HG02943 (cell line): ENCODE results near the gene VEGFB.

Experiments
- ATAC-seq: cut with Tn5 transposase; IDR thresholded peaks from one replicate; pipeline ENCODE4 v1.9.1; 2021; ENCODE audit warnings: mild to moderate bottlenecking, low read depth, moderate library complexity; ENCODE audit not compliant: unreplicated experiment

VEGFB gene

DNA sequence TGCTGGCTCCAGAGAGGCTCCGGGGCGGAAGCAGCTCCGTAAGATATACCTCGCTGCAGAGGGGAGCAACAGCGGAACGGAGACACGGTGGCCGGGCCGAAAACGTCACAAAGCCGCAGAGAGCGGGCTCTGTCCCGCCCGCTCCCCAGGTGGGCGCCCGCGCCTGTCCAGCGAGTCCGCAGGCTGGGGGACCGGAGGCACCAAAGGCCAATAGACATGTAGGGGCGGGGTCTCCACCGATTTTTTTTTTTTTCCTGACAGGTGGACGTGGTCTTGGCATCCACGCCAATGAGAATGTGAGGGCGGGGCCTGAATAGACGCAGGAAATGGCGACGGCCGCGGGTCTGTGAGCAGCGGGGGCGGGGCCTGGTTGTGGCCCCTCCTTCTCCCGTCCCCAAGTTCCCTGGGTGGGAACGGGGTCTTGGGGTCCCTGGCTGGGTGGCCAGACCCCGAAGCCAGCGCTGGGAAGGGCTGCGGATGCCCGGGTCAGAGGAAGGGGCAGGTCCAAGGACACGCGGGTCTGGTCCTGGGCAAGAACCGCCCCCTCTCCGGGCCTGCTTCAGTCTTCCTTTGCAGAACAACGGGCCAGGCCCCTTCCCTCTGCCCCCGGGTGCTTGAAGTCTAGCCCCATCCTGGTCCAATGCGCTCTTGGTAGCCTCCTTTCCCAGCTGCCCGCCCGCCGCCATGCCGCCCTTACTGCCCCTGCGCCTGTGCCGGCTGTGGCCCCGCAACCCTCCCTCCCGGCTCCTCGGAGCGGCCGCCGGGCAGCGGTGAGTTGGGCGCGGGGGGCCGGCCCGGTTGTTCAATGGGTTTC lies 4.0 kb upstream of the VEGFB start, which contains the start of gene DNAJC4:
Gene DNAJC4, plus strand, starts transcription at position 378 of the 814 bp plus-strand sequence. Its CDS starts 307 bp downstream, at position 685.
- ATAC-seq: no peak

DNA sequence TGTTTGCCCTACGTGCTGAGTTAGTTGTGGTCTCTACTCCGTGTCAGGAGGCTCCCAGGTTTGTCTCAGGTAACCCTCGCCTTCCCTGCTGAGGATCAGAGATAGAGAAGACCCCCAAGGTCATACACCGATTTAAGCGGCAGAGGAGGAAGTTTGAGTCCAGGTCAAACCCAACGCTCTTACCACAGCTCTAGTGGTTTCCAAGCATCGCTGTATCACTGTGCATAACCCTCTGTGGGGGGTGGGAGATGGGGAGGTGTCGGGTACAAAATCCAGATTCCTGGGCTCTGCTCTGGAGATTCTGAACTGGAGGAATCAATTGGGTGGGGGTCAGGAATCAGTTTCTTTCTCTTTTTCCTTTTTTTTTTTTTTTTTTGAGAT lies 3.4 kb upstream of the VEGFB start:
- ATAC-seq: no peak

- ATAC-seq: no peak
These were observed 2.8 kb upstream of the VEGFB start for GRCh38 chr11:64231546-64231945.

DNA sequence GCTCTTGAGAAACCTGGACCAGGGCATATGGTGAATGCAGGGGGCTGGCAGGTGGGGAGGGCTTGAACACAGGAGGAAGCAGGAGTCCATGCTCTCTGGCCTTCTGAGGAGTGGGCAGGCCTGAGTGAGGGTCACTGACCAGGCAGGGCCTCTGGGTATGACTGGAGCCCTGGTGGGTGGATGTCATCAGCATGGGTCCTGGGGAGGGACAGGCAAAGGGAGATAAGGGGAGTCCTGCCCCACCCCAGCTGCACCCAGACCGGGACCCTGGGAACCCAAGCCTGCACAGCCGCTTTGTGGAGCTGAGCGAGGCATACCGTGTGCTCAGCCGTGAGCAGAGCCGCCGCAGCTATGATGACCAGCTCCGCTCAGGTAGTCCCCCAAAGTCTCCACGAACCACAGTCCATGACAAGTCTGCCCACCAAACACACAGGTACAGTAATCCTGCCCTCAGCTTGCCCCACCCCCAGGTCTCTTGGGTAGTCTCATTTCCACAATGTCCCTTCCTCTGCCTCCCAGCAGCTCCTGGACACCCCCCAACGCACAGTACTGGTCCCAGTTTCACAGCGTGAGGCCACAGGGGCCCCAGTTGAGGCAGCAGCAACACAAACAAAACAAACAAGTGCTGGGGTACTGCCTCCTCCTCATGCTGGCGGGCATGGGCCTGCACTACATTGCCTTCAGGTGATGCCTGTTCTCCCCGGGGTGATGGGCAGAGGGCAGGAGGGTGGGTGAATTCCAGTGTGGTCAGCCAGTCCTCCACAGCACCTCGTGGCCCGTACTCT lies 2.0 kb upstream of the VEGFB start:
- ATAC-seq: no peak

DNA sequence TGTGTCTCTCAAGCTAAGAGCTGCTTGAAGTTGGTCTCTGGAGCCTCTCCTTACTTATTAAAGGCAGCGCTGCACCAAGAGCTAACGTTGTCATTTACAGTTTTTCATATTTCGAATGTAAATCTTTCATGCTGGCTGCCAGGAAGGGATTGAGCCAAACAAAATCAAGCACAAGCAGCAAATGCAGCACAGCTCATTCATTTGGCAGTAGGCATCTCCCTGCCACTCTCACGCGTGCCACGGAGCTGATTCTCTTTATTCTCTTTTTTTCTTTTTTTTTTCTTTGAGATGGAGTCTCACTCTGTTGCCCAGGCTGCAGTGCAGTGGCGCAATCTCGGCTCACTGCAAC lies 1.4 kb upstream of the VEGFB start:
- ATAC-seq: no peak

- no peak for ATAC-seq
These were observed 429 bp downstream of the VEGFB start for GRCh38 chr11:64234647-64235379.

DNA sequence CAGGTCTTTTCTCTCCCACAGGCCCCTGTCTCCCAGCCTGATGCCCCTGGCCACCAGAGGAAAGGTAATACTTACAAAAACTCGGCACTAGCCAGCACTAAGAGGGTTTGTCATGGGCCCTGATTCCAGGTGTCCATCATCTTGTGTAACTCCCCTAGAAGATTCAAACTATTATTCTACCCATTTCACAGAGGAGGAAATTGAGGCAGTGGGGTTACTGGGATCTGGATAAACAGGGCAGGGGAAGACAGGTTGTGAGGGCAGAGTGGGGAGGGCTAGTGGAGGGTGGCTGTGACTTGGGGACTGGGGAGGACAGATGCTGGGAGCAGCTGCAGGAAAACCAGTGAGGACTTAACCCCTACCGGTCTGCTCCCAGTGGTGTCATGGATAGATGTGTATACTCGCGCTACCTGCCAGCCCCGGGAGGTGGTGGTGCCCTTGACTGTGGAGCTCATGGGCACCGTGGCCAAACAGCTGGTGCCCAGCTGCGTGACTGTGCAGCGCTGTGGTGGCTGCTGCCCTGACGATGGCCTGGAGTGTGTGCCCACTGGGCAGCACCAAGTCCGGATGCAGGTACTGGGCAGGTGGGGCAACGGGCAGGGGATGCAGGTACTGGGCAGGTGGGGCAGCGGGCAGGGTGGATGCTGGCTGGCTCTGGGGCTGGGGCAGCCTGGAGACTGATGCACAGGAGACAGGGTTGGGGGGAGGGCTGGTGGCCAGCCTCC lies 1.2 kb downstream of the VEGFB start:
- ATAC-seq: no peak

DNA sequence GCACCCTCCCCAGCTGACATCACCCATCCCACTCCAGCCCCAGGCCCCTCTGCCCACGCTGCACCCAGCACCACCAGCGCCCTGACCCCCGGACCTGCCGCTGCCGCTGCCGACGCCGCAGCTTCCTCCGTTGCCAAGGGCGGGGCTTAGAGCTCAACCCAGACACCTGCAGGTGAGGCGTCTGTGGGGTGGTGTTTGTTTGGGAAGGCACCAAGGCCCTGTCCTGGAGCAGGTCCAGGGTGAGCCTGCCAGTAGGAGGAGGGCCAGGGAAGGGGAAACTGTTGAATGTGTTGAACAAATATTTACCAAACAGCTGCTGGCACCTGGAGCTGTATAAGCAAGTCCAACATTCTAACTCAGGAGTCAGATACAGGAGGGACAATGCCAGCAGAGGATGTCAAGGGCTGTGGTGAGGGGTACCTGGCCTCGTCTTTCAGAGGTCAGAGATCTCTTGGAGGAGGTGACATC lies 3.1 kb downstream of the VEGFB start:
- no peak for ATAC-seq

GRCh38 chr11:64238076-64238475 lies 3.7 kb downstream of the VEGFB start:
- no peak for ATAC-seq

- ATAC-seq: no peak
These were observed 4.6 kb downstream of the VEGFB start for GRCh38 chr11:64238999-64239398.

DNA sequence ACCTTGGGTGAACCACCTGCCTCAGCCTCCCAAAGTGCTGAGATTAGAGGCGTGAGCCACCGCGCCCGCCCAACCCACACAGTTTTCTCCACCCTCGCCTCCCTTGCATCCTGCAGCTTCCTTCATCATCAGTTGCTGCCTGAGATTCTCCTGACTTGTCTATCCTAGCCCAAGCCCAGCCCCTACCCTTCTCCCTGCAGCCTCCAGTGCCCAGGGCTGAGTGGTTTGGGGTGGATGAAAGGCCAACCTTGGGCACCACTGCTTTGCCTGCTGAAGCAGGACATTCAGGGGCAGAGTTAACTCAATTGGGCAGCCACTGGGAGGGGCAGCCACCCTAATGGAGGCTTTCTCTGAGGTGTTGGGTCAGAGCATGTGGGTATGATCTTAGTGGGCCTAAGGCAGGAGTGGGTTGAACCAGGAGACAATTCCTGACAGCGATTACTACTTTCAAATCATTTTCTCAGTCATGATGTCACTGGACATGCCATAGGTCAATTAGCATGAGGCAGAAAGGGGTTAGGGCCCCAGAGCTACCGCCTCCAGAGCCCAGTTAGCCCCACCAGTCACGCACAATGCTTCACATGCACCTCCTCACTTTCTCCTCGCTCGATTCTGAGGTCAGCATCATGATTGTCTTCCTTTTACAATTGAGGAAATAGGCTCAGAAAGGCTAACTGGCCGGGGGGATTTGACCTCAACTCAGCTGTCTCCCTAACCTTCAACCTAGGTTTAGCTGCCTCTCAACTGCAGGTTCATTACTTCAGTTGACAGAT lies 5.5 kb downstream of the VEGFB start:
- no peak for ATAC-seq

DNA sequence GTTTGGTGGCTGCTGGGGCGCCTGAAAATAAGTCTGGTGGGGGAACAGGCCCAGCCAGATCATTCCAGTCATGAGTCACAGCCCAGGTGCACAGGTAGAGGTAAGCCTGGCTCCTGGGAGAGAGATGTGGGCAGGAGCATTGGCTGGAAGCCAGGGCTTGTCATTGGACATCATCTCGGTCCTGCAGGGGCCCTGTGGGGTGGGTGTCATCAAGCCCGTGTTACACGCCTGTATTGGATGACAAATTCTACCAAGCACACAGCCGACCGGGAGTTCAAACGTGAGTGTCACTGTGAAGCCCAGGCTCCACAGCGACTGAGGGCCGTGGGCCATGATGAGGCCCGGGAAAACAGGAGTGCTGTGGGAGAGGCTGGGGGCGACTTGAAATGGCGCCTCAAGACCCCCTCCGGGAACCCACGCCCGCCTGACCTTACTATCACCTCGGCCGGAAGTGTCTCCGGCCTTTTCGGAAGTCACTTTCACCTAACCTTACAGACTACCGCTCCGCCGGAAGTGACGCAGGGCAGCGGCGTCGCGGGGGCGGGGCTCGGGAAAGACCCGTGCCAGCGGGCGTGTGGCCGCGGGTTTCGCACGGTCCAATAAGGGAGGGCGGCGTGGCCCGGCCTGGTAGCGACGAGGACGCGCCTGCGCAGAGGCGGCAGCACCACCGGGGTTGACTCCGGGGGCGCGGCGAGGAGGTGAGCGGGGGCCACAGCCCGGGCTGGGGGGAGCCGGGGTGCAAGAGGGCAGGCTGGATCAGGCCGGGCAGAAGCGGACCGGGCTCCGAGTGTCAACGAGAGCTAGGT lies 6.3 kb downstream of the VEGFB start, which contains the start of gene FKBP2:
Gene FKBP2, plus strand, starts transcription at position 661 of the 806 bp plus-strand sequence. CDS start 1,293 bp downstream, outside the sequence.
- ATAC-seq: peak; percentile 48

- ATAC-seq: peak; percentile 50
These were observed 6.8 kb downstream of the VEGFB start for GRCh38 chr11:64241241-64241490.

GRCh38 chr11:64241491-64242374 lies 7.3 kb downstream of the VEGFB start:
- ATAC-seq: peak; percentile 6

DNA sequence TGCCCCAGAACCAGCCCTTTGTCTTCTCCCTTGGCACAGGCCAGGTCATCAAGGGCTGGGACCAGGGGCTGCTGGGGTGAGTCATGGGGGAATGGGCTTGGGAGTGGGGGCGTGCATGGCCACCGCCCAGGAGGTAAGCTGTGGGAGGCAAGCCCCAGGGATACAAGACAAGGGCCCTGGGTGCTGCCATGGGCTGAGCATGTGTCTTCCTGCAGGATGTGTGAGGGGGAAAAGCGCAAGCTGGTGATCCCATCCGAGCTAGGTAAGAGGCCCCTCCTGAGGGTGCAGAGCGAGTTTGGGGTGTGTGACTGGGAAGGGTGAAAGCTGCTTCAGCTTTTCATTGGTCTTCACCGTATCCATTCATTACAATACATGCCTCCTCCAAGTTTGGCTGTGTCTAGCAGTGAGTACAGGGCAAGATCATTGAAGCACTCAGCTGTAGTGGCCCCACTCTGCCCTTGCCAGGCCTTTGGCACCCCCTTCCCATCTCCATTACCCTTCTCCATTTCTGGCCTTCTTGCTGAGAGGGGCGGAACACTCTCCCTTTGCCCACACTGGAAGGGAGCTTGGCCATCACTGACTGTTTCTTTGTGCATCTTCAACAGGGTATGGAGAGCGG lies 9.0 kb downstream of the VEGFB start:
- ATAC-seq: no peak

DNA sequence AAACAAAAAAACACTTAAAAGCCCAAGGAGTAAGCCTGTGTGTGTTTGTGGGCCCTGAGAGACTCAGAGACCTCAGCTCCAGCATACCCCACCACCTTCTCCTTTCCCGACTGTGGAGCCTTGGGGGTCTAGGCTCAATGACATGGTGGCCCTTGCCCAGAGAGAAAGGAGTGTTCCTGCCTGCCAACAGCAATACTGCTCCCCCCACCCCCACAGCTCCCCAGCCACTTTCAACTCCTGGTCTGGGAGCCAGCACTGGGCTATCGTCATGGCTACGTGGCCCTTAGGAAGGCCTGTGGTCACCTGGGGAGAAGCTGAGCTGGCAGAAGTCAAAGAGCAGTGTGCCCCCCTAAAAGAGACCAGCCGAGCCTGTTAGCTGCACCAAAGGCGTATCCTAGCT lies 9.7 kb downstream of the VEGFB start:
- ATAC-seq: no peak

- ATAC-seq: no peak
These were observed 10.6 kb downstream of the VEGFB start for GRCh38 chr11:64244966-64245365.

DNA sequence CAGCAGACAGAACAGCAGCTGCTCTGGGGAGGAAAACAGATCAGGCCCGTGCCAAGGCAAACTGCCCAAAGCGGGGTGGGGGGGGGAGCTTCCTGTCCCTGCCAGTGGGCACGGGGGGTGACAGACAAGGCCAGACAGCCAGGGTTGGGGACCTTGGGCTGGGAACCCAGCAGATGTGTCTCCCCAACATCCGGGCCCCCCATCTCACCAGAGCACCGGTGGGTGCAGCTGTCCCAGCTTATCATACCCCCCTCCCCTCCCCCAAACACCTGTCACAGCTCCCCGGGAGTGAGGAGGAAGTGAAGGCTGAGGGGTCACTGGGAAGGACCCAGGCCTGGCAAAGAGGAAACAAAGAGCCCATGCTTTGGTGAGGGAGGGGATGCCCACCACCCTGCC lies 11.0 kb downstream of the VEGFB start:
- no peak for ATAC-seq
